Endothelial cell of umbilical vein (primary cell): ENCODE results near the gene PCGF2.

Source experiments
- CTCF ChIP-seq, 2 donors: IDR thresholded peaks; 1 replicate in 1 of 2; 2 replicates in 1 of 2; pipeline ENCODE4 v1.5.1; 2011; ENCODE audit warnings: low read length in 2 of 2, mild to moderate bottlenecking in 2 of 2, moderate library complexity in 2 of 2, control low read depth in 1 of 2, inconsistent platforms in 1 of 2, low read depth in 1 of 2; ENCODE audit not compliant: insufficient read depth in 1 of 2; ENCODE audit errors: extremely low read depth in 1 of 2
- EZH2 ChIP-seq: IDR thresholded peaks from 2 replicates; pipeline ENCODE4 v1.6.1; 2012; ENCODE audit warnings: borderline replicate concordance, low read depth, mild to moderate bottlenecking, moderate library complexity, low read length, inconsistent platforms; ENCODE audit not compliant: severe bottlenecking
- POLR2A ChIP-seq: IDR thresholded peaks from 2 replicates; pipeline ENCODE4 v1.6.1; 2012; ENCODE audit warnings: low read depth, mild to moderate bottlenecking, control low read depth, low read length
- POLR2AphosphoS5 ChIP-seq: IDR thresholded peaks from 2 replicates; pipeline ENCODE4 v1.6.1; 2012; ENCODE audit warnings: low read depth, mild to moderate bottlenecking, control low read depth, low read length, moderate library complexity; ENCODE audit not compliant: insufficient read depth

- TF ChIP-seq EZH2: no peak
- TF ChIP-seq POLR2AphosphoS5: no peak
- TF ChIP-seq CTCF (IDR thresholded peaks at IDR 0.05; ENCODE audit: extremely low read depth in 1 of 2, insufficient read depth in 1 of 2, low read depth in 1 of 2, low read length in 2 of 2): no peak
- TF ChIP-seq POLR2A: no peak
Observed at GRCh38 chr17:38721802-38722201, 26.3 kb downstream of the PCGF2 start.
